ENCODE data around the gene GHRHR.

GHRHR gene

GRCh38 chr7:30984359-30985107, 20.8 kb downstream of the GHRHR start:
- no peak for DNase-seq (ENCODE audit: low read depth in 1 of 2, low spot score in 1 of 2)

GRCh38 chr7:30985756-30986155, 22.0 kb downstream of the GHRHR start:
- DNase-seq (ENCODE audit: low read depth in 1 of 2, low spot score in 1 of 2): no peak

GRCh38 chr7:30986331-30986730, 22.6 kb downstream of the GHRHR start:
- no peak for DNase-seq (ENCODE audit: low read depth in 1 of 2, low spot score in 1 of 2)

- no peak for DNase-seq (ENCODE audit: low read depth in 1 of 2, low spot score in 1 of 2)
Observed at GRCh38 chr7:30986738-30987137, 23.0 kb downstream of the GHRHR start.

GRCh38 chr7:30987178-30987577, 23.4 kb downstream of the GHRHR start:
- DNase-seq (ENCODE audit: low read depth in 1 of 2, low spot score in 1 of 2): no peak

GRCh38 chr7:30987936-30988335, 24.2 kb downstream of the GHRHR start:
- no peak for DNase-seq (ENCODE audit: low read depth in 1 of 2, low spot score in 1 of 2)

- no peak for DNase-seq (ENCODE audit: low read depth in 1 of 2, low spot score in 1 of 2)
Observed at GRCh38 chr7:30988351-30989005, 24.7 kb downstream of the GHRHR start.

- no peak for DNase-seq (ENCODE audit: low read depth in 1 of 2, low spot score in 1 of 2)
Observed at GRCh38 chr7:30989008-30989823, 25.5 kb downstream of the GHRHR start.

- DNase-seq (ENCODE audit: low read depth in 1 of 2, low spot score in 1 of 2): no peak
Observed at GRCh38 chr7:30989824-30990672, 26.3 kb downstream of the GHRHR start.

GRCh38 chr7:30990673-30991170, 27.0 kb downstream of the GHRHR start:
- no peak for DNase-seq (ENCODE audit: low read depth in 1 of 2, low spot score in 1 of 2)

GRCh38 chr7:30992414-30992813, 28.7 kb downstream of the GHRHR start:
- DNase-seq (ENCODE audit: low read depth in 1 of 2, low spot score in 1 of 2): no peak

- no peak for DNase-seq (ENCODE audit: low read depth in 1 of 2, low spot score in 1 of 2)
Observed at GRCh38 chr7:30994206-30995100, 30.7 kb downstream of the GHRHR start.

- DNase-seq (ENCODE audit: low read depth in 1 of 2, low spot score in 1 of 2): no peak
Observed at GRCh38 chr7:30995536-30995935, 31.8 kb downstream of the GHRHR start.

- DNase-seq (ENCODE audit: low read depth in 1 of 2, low spot score in 1 of 2): no peak
Observed at GRCh38 chr7:30996256-30996655, 32.5 kb downstream of the GHRHR start.

GRCh38 chr7:30996883-30997282, 33.1 kb downstream of the GHRHR start:
- DNase-seq (ENCODE audit: low read depth in 1 of 2, low spot score in 1 of 2): no peak

- DNase-seq (ENCODE audit: low read depth in 1 of 2, low spot score in 1 of 2): no peak
Observed at GRCh38 chr7:30997316-30997715, 33.6 kb downstream of the GHRHR start.

- no peak for DNase-seq (ENCODE audit: low read depth in 1 of 2, low spot score in 1 of 2)
Observed at GRCh38 chr7:30998180-30998579, 34.4 kb downstream of the GHRHR start.

- DNase-seq (ENCODE audit: low read depth in 1 of 2, low spot score in 1 of 2): no peak
Observed at GRCh38 chr7:31000161-31000693, 36.5 kb downstream of the GHRHR start.

GRCh38 chr7:31000779-31001178, 37.0 kb downstream of the GHRHR start:
- no peak for DNase-seq (ENCODE audit: low read depth in 1 of 2, low spot score in 1 of 2)

- DNase-seq (ENCODE audit: low read depth in 1 of 2, low spot score in 1 of 2): no peak
Observed at GRCh38 chr7:31002256-31002655, 38.5 kb downstream of the GHRHR start.

Measured in activated CD4-positive, alpha-beta T cell treated with anti-CD3 and anti-CD28 coated beads, Interleukin-2, amount 50 U/mL, for 24 hours (primary cell).